ENCODE results near the gene CAPSL.

CAPSL gene

GRCh38 chr5:35877655-35878054 lies 60.8 kb downstream of the CAPSL start:
- Histone ChIP-seq H3K36me3 (no peaks in the 10 kb centered on the region), H3K27me3 (ENCODE audit: insufficient read depth, low read depth, severe bottlenecking) (peaks cover 84% of the 10 kb centered on the region), H3K9me3 (ENCODE audit: severe bottlenecking) (no peaks in the 10 kb centered on the region), H3K27ac (no peak overlapping the region), H3K4me3 (ENCODE audit: low read depth, low read length) (no peak overlapping the region)
- no peak for DNase-seq
- no peak for TF ChIP-seq CTCF (IDR thresholded peaks at IDR 0.05; ENCODE audit: low read depth, low read length)

- H3K36me3 ChIP-seq: no peaks in the 10 kb centered on the region
These were observed 61.5 kb downstream of the CAPSL start for GRCh38 chr5:35876922-35877321.

GRCh38 chr5:35876454-35876853 lies 62.0 kb downstream of the CAPSL start:
- no peaks in the 10 kb centered on the region for H3K9me3 ChIP-seq (ENCODE audit: severe bottlenecking)
- H3K4me3 ChIP-seq (ENCODE audit: low read depth, low read length): no peak overlapping the region
- no peak for DNase-seq
- no peaks in the 10 kb centered on the region for H3K36me3 ChIP-seq
- TF ChIP-seq CTCF (IDR thresholded peaks at IDR 0.05; ENCODE audit: low read depth, low read length): no peak
- H3K27me3 ChIP-seq (ENCODE audit: insufficient read depth, low read depth, severe bottlenecking): peaks cover 83% of the 10 kb centered on the region
- H3K27ac ChIP-seq: no peak overlapping the region

More at GRCh38 chr5:35876922-35877321, 61.5 kb downstream of the CAPSL start:
- H3K4me3 ChIP-seq (ENCODE audit: low read depth, low read length): no peak overlapping the region
- TF ChIP-seq CTCF (IDR thresholded peaks at IDR 0.05; ENCODE audit: low read depth, low read length): no peak
- DNase-seq: no peak
- no peaks in the 10 kb centered on the region for H3K9me3 ChIP-seq (ENCODE audit: severe bottlenecking)
- peaks cover 83% of the 10 kb centered on the region for H3K27me3 ChIP-seq (ENCODE audit: insufficient read depth, low read depth, severe bottlenecking)
- H3K27ac ChIP-seq: no peak overlapping the region

- no peak for TF ChIP-seq CTCF (IDR thresholded peaks at IDR 0.05; ENCODE audit: low read depth, low read length)
- Histone ChIP-seq H3K9me3 (ENCODE audit: severe bottlenecking) (no peaks in the 10 kb centered on the region), H3K27ac (no peak overlapping the region), H3K4me3 (ENCODE audit: low read depth, low read length) (no peak overlapping the region), H3K36me3 (no peaks in the 10 kb centered on the region), H3K27me3 (ENCODE audit: insufficient read depth, low read depth, severe bottlenecking) (peaks cover 74% of the 10 kb centered on the region)
- DNase-seq: no peak
These were observed 67.8 kb downstream of the CAPSL start for GRCh38 chr5:35870605-35871004.

- Histone ChIP-seq H3K27ac (no peak overlapping the region), H3K9me3 (ENCODE audit: severe bottlenecking) (no peaks in the 10 kb centered on the region), H3K27me3 (ENCODE audit: insufficient read depth, low read depth, severe bottlenecking) (peaks cover 67% of the 10 kb centered on the region), H3K36me3 (no peaks in the 10 kb centered on the region), H3K4me3 (ENCODE audit: low read depth, low read length) (no peak overlapping the region)
- DNase-seq: no peak
- TF ChIP-seq CTCF (IDR thresholded peaks at IDR 0.05; ENCODE audit: low read depth, low read length): no peak
These were observed 68.6 kb downstream of the CAPSL start for GRCh38 chr5:35869685-35870277.

GRCh38 chr5:35867998-35868397 lies 70.4 kb downstream of the CAPSL start:
- Histone ChIP-seq H3K27ac (no peak overlapping the region), H3K36me3 (no peaks in the 10 kb centered on the region), H3K4me3 (ENCODE audit: low read depth, low read length) (no peak overlapping the region), H3K27me3 (ENCODE audit: insufficient read depth, low read depth, severe bottlenecking) (peaks cover 63% of the 10 kb centered on the region), H3K9me3 (ENCODE audit: severe bottlenecking) (no peaks in the 10 kb centered on the region)
- TF ChIP-seq CTCF (IDR thresholded peaks at IDR 0.05; ENCODE audit: low read depth, low read length): no peak
- DNase-seq: no peak
